Tongue (tissue), 2 donors: ENCODE data around the gene ADAMTS1. TPM values are rescaled to one million over a fixed set of nuclear protein-coding genes. Genes with fewer than 3 reads are reported as not detected.
A peak's percentile ranks its signal among the peaks of the same experiment; 100 is the strongest.

Experiments
- DNase-seq: peaks from one replicate; pipeline ENCODE4 v3.0.0-alpha.2; 2015
- total RNA-seq: library from RNA; depleted of rRNA; stranded (reverse); fragments of >200 nt; gene quantifications from one replicate; pipeline ENCODE4 v1.2.3, GENCODE V29; 2014

Gene ADAMTS1
- total RNA-seq, 1 donor from 2014 or later = 51.5 TPM

- no peak for DNase-seq
Observed at GRCh38 chr21:26812173-26812572, 33.0 kb downstream of the ADAMTS1 start.

- DNase-seq = no peak
Observed at GRCh38 chr21:26811482-26811881, 33.7 kb downstream of the ADAMTS1 start.

- peak; percentile 84 for DNase-seq
Observed at GRCh38 chr21:26810676-26811415, 34.4 kb downstream of the ADAMTS1 start.

- DNase-seq = no peak
Observed at GRCh38 chr21:26810266-26810665, 34.9 kb downstream of the ADAMTS1 start.

GRCh38 chr21:26809745-26810144 lies 35.5 kb downstream of the ADAMTS1 start:
- DNase-seq = no peak

GRCh38 chr21:26806801-26807295 lies 38.4 kb downstream of the ADAMTS1 start:
- DNase-seq = no peak

- peak; percentile 58 for DNase-seq
Observed at GRCh38 chr21:26804895-26805609, 40.2 kb downstream of the ADAMTS1 start.

GRCh38 chr21:26801498-26801897 lies 43.7 kb downstream of the ADAMTS1 start:
- peak; percentile 61 for DNase-seq

GRCh38 chr21:26800970-26801431 lies 44.2 kb downstream of the ADAMTS1 start:
- DNase-seq = peak; percentile 66

- no peak for DNase-seq
Observed at GRCh38 chr21:26800455-26800854, 44.8 kb downstream of the ADAMTS1 start.

GRCh38 chr21:26800001-26800400 lies 45.2 kb downstream of the ADAMTS1 start:
- DNase-seq = no peak

- DNase-seq = no peak
Observed at GRCh38 chr21:26798856-26799751, 46.1 kb downstream of the ADAMTS1 start.

GRCh38 chr21:26797878-26798456 lies 47.2 kb downstream of the ADAMTS1 start:
- DNase-seq = no peak

GRCh38 chr21:26795866-26796329 lies 49.3 kb downstream of the ADAMTS1 start:
- peak; percentile 90 for DNase-seq

GRCh38 chr21:26795412-26795805 lies 49.8 kb downstream of the ADAMTS1 start:
- no peak for DNase-seq

- no peak for DNase-seq
Observed at GRCh38 chr21:26794597-26795411, 50.4 kb downstream of the ADAMTS1 start.

GRCh38 chr21:26790296-26790695 lies 54.9 kb downstream of the ADAMTS1 start:
- DNase-seq = peak; percentile 47

GRCh38 chr21:26788790-26789189 lies 56.4 kb downstream of the ADAMTS1 start:
- DNase-seq = no peak
